NCI-H446 (cell line): Measurements from ENCODE around the gene PGS1.

ENCODE experiments used
- DNase-seq, 2 experiments: peaks; one replicate each; lab custom pipeline; 2025; lab: John Stamatoyannopoulos, UW

The PGS1 gene

GRCh38 chr17:78364436-78365281 lies 13.8 kb upstream of the PGS1 start:
- DNase-seq: no peak

- no peak for DNase-seq
These were observed 12.8 kb upstream of the PGS1 start for GRCh38 chr17:78365561-78366108.

- no peak for DNase-seq
These were observed 12.2 kb upstream of the PGS1 start for GRCh38 chr17:78366109-78366848.

- no peak for DNase-seq
These were observed 11.3 kb upstream of the PGS1 start for GRCh38 chr17:78367193-78367592.

GRCh38 chr17:78368348-78368747 lies 10.1 kb upstream of the PGS1 start:
- peak in 1 of 2 experiments; percentile 38 for DNase-seq

- no peak for DNase-seq
These were observed 9.5 kb upstream of the PGS1 start for GRCh38 chr17:78368854-78369495.

- DNase-seq: no peak
These were observed 8.6 kb upstream of the PGS1 start for GRCh38 chr17:78369791-78370381.

- peak in 1 of 2 experiments; percentile 31 for DNase-seq
These were observed 7.4 kb upstream of the PGS1 start for GRCh38 chr17:78371056-78371455.

- DNase-seq: no peak
These were observed 5.6 kb upstream of the PGS1 start for GRCh38 chr17:78372841-78373240.

GRCh38 chr17:78374189-78374588 lies 4.3 kb upstream of the PGS1 start:
- DNase-seq: no peak

- no peak for DNase-seq
These were observed 3.7 kb upstream of the PGS1 start for GRCh38 chr17:78374631-78375274.

- no peak for DNase-seq
These were observed 2.9 kb upstream of the PGS1 start for GRCh38 chr17:78375401-78376151.

- no peak for DNase-seq
These were observed 2.3 kb upstream of the PGS1 start for GRCh38 chr17:78376161-78376560.

GRCh38 chr17:78377858-78378224 lies 608 bp upstream of the PGS1 start:
- no peak for DNase-seq

GRCh38 chr17:78379131-78379491 lies 662 bp downstream of the PGS1 start:
- no peak for DNase-seq

GRCh38 chr17:78380370-78380769 lies 1.9 kb downstream of the PGS1 start:
- DNase-seq: no peak

- no peak for DNase-seq
These were observed 3.3 kb downstream of the PGS1 start for GRCh38 chr17:78381601-78382232.

GRCh38 chr17:78383725-78384471 lies 5.4 kb downstream of the PGS1 start:
- no peak for DNase-seq

GRCh38 chr17:78384479-78385175 lies 6.2 kb downstream of the PGS1 start:
- no peak for DNase-seq
